Caki2 (cell line): Measurements from ENCODE around the gene UVSSA. TPM values are rescaled to one million over a fixed set of nuclear protein-coding genes. Genes with fewer than 3 reads are reported as not detected.
"Not testable (repeated sequence)": the region's sequence is repeated elsewhere in the genome, so short reads cannot be mapped to it uniquely, and the experiment has no call there.

ENCODE experiments used
- DNase-seq: peaks from one replicate; pipeline ENCODE4 v3.0.0-alpha.2; 2015; ENCODE audit warnings: low read depth
- in situ Hi-C: cut with HindIII; loops from 2 replicates; pipeline ENCODE4 v1.10.0; 2016; ENCODE audit warnings: low sequenced_read_pairs, low pct_unique_long_range_greater_than_20kb, mixed read lengths
- total RNA-seq: library from RNA; depleted of rRNA; stranded (reverse); fragments of >200 nt; shearing (Covaris generic); gene quantifications from 2 replicates; pipeline ENCODE4 v1.2.3, GENCODE V29; 2014; ENCODE audit warnings: low replicate concordance

Gene UVSSA
- total RNA-seq, 1 experiment from 2014 or later = 9.1 TPM

DNA sequence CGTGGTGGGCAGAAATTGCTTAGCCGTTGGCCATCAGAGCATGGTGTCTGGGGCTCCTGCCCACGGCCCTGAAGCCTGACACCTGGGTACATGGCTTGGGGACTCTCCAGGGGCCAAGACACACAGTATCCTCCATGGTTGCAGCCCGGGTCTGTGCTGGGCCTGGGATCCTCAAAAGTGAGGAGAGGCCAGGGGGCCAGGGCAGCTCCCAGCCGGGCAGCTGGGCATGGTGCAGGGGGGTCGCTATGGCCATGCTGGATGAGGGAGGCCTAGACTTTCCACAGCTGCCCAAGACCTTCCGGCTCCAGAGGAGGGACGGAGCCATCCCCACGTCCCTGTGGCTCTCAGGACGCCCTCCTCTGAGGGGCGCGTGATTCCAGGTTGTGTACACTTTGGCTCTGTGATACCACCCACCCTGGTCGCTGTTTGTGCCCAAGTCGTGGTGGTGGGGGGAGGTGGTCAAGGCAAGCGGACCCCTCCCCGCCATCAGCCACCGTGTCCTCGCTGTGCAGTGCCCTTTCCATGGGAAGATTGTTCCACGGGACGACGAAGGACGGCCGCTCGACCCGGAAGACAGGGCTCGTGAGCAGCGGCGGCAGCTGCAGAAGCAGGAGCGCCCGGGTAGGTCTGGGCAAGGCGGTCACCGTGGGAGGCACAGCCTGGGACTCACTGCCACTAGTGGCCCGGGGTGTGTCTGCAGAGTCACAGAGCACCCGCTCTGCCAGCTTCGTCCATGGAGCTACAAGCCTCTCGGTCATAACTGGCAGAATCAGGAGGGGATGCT lies 33.6 kb downstream of the UVSSA start:
- DNase-seq = no peak
- in situ Hi-C loops = no loop called here

DNA sequence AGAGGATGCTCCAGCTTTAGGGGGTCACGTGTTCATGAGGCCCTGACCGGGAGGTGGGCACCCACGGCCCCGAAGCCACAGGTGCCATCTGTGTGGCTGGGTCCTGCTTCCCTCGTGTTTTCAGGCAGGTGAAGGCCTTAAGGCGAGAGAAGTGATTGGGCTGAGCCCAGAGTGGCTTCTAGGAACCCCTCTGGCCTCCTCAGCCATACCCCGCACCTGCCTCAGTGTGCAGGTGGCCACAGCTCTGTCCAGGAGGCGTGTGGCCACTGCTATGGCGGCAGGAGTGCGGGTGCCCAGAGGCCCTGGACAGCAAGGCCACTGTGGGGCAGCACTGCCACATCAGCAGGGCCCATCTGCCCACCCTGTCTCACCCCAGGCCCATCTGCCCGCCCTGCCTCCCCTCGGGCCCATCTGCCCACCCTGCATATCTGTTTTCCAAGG lies 34.2 kb downstream of the UVSSA start:
- in situ Hi-C loops = no loop called here
- no peak for DNase-seq

DNA sequence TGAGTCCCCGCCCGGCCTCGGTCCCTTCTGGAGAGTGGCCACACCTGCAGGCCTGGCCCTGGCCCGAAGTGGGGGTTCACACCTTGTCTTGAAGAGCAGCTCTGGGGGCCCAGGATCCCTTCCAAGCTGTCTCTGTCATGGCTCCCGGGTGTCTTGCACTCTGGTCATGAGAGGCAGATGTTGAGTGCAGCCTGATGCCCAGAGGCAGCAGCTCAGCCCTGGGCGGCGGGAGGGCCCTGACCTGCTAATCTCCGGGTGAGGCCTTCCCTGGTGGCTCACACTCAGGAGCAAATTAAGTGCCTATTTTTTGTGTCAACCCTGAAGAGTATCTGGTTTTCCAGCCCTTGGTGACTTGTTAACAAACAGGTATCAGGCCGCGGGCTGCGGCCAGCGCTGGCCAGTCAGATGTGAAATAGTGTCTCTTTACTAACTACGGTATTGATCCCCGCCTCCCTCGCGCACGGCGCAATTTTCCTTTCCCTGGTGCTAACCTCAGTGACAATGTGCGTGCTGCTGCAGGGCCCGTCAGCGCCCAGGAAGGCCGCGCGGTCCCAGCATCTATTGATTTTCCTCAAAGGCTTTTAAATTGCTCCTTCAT lies 35.0 kb downstream of the UVSSA start:
- in situ Hi-C loops = no loop called here
- no peak for DNase-seq

DNA sequence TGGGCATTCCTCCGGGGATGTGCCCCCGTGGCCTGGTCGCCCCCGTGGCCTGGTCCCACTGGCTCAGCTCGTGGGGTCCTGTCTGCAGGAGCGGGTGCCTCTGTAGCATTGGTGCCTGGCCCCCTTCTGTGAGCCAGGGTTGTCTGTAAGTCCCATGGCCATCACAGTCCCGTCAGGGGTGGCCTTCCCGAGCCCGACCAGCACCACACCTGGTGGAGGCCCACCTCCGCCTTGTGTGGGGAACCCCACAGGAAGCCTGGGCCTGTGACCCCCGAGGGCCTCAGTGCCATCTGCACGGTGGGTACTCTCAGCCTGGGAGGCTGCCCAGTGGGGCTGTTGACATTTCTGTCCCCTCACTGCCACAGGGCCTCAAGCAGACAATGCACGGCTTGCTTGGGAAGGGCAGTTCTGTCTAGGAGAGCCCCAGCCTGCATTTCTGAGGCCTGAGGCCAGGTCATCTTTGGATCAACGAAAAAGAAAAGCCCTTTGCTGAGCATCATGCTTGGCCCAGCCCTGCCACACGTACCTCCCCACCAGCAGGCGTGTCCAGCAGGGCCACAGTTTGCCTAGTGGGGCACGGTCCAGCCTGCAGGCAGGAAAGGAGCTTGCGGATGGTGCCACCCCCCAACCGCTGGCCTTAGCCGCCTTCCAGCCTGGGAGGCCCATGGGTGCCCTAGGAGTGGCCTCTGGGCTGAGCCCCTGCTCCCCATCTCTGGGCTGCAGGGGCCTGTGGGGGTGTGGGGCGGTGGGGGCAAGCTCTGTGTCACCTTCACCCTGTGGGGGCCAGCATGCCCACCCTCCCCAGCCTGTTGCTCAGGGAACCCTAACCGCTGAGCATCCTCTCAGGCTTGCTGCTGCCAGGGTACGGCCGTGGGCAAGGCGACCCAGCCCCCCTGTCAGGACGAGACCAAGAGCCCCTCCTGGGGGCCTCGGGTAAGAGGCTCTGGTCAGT lies 36.0 kb downstream of the UVSSA start:
- DNase-seq = no peak
- in situ Hi-C loops = no loop called here

DNA sequence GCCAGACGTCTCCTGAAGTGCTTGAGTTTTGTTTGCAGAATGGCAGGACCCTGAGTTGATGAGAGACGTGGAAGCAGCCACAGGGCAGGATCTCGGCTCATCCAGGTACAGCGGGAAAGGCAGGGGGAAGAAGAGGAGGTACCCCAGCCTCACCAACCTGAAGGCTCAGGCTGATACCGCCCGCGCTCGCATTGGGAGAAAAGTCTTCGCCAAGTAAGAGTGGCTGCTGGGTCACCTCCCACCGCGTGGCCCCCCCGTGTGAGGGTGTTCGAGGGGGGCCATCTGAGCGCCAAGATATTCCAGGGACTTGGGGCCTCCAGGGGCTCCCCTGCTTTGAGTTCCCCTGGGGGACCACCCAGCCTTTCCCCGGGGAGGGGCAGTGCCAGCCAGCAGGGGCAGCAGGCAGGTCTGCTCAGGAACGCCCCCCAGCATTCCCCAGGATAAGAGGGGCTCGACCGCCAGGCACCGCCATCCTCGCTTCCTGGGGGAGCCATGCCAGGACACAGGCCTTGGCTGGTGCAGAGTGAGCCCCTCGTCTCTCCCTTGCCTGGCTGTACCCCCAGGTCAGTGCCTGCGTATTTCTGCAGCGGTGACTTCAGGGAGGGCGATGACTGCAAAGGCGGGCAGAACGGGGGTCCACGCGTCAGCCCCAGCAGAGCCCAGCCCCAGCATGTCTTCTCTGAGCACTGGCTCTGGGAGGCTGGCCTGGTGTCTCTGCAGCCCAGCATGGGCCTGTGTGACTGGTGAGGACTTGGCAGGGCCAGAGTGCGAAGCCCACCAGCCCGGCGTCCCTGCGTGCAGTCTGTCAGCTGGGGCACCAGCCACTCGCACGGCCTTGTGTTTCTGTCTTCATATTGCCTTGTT lies 37.0 kb downstream of the UVSSA start:
- in situ Hi-C loops = no loop called here
- no peak for DNase-seq

DNA sequence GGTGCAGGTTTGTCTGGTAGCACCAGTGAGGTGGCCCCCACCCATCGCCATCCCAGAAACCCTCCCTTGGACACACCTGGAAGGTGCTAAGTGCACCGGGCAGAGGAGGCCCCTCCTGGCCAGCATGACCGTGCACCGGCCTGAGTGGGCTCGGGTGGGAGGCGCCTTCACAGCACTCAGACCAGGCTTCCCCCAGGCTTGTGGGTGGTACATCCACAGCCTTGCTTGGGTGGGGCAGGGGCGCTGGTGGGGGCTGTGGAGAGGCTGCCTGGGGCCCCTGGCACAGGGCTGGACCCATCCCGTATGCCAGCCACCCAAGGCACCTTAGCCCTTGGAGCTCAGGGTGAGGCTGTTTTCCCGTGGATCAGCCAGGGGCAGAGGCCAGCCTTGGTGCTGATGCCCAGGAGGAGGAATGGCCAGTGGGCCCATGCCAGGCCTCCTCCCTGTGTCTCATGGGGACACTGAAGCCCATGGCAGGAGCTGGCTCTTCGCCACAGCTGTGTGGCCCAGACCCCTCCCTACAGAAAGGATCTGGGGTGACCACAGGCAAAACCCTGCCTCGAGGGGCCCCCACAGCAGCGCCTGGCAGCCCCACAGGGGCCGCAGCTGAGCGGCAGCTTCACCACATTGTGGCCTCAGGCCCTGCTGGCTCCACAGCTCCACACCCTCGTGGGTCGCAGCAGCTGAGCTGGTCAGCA lies 37.8 kb downstream of the UVSSA start:
- DNase-seq = no peak
- in situ Hi-C loops = no loop called here

DNA sequence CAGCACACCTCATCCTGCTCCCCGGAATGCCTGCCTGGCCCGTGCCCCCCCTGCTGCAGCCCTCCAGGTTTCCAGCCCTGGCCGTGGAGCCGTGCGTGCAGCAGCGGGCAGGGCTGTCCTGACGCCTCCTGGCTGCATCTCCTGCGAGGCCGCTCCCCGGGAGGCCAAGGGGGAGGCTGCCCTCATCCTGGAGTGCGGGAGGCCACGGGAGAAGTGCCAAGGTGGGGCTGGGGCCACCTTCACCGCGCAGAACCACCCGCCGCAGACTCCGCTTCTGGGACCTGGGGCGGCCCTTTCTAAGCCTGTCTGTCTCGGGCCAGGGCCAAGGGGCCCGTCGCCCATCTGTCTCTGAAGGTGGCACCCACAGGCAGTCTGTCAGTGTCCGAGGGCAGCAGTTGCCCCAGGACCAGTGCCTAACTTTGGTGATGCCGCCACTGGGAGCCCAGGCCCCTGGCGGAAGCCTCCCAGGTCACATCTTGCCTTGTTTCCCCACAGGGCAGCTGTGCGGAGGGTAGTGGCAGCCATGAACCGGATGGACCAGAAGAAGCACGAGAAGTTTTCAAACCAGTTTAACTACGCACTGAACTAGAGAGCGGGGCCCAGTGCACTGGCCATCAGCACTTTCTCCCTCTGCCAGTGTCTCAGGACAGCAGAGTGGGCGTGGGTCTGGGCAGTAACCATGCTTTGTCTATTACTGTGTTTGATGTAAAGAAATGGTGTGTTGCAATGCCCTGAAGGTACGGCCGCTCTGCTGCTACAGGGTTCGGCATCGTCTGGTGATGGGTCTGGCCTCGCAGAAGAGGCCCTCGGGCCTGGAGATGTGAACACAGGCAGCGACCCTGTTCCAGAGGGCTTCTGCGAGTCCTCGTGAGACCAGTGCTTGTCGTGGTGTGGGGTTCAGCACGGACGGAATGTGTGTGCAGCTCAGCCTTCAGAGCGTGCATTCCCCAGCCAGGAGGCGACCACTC lies 38.6 kb downstream of the UVSSA start:
- in situ Hi-C loops = no loop called here
- no peak for DNase-seq

DNA sequence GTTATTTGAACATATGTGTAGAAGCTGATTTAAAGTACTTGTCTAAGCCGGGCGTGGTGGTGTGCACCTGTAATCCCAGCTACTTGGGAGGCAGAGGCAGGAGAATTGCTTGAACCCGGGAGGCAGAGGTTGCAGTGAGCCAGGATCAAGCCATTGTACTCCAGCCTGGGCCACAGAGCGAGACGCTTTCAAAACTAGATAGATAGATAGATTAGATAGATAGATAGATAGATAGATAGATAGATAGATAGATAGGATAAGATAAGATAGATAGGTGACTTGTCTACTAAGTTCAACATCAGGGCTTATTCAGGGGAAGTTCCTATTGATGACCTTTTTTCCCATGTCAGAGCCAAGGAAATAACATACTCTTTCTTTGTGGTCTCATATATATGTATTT lies 46.4 kb downstream of the UVSSA start:
- DNase-seq, in situ Hi-C loops: not testable (repeated sequence)

DNA sequence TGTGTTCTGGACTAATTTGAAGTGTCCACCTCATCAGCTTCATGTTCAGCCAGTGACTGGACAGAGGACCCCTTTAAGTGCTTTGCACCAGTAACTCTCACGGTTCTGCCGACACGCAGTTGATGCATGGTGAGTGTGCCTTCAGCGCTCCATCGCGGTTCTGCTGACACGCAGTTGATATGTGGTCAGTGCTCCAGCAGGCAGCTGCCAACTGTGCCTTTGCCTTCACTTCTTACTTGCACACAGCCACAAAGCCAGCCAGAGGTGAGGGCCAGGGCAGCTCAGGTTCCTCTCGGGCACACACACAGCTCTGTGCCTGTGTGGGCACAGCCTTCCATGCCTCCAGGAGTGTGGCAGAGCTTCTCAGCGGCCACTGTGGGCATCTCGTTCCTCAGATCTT lies 46.9 kb downstream of the UVSSA start:
- in situ Hi-C loops = no loop called here
- DNase-seq = no peak

DNA sequence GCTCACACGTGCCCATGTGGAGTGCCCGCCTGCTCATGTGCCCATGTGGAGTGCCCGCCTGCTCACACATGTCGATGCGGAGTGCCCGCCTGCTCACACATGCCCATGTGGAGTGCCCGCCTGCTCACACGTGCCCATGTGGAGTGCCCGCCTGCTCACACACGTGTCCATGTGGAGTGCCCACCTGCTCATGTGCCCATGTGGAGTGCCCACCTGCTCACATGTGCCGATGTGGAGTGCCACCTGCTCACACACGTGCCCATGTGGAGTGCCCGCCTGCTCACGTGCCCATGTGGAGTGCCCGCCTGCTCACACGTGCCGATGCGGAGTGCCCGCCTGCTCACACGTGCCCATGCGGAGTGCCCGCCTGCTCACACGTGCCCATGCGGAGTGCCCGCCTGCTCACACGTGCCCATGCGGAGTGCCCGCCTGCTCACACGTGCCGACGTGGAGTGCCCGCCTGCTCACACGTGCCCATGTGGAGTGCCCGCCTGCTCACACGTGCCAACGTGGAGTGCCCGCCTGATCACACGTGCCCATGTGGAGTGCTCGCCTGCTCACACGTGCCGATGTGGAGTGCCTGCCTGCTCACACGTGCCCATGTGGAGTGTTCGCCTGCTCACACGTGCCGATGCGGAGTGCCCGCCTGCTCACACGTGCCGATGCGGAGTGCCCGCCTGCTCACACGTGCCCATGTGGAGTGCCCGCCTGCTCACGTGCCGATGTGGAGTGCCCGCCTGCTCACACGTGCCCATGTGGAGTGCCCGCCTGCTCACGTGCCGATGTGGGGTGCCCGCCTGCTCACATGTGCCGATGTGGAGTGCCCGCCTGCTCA lies 47.8 kb downstream of the UVSSA start:
- DNase-seq, in situ Hi-C loops: not testable (repeated sequence)

DNA sequence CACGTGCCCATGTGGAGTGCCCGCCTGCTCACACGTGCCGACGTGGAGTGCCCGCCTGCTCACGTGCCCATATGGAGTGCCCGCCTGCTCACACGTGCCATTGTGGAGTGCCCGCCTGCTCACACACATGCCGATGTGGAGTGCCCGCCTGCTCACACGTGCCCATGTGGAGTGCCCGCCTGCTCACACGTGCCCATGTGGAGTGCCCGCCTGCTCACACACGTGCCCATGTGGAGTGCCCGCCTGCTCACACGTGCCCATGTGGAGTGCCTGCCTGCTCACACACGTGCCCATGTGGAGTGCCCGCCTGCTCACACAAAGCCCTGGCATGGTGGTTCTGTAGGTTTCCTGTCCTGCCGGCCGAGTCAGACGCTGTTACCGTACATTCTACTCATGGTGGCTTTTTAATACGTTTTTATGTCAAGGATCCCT lies 48.4 kb downstream of the UVSSA start:
- DNase-seq, in situ Hi-C loops: not testable (repeated sequence)

DNA sequence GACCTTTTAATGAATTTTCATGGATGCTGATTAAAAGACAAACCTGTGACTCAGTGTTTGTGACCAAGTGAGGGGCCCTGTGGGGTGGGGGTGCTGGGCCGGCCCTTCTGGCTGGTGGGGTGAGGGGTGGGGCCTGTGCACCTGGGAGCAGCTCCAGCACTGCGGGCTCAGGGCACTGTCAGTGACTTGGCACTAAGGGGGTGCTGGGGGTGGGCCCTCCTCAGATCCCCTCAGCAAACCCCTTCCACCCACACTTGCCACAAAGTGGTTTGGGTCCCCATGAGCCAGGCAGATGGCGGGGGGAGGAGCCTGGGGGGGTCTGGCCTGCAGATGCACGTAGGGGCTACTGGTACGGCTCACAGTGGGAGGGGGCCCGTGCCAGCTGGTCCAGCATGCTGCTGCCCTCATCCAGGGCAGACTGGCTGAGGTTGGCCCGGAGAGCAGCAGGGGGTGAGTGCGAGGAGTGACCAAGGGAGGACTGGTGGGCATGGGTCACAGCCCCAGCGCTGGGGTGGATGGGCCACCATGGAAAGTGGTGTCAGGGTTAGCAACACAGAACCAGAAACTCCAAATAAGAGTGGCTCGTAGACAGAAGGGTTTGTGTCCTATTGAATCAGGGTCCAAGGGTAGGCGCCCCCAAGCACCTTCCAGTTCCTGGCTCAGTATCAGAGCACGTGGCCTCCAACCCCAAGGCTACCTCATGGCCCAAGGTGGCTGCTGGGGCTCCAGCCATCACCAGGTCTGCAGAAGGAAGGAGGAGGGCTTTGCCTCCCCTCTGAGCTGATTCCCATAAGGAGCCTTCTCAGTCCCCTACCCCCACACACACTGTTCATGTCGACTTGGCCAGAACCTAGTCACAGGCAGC lies 49.2 kb downstream of the UVSSA start:
- DNase-seq = no peak
- in situ Hi-C loops = no loop called here

DNA sequence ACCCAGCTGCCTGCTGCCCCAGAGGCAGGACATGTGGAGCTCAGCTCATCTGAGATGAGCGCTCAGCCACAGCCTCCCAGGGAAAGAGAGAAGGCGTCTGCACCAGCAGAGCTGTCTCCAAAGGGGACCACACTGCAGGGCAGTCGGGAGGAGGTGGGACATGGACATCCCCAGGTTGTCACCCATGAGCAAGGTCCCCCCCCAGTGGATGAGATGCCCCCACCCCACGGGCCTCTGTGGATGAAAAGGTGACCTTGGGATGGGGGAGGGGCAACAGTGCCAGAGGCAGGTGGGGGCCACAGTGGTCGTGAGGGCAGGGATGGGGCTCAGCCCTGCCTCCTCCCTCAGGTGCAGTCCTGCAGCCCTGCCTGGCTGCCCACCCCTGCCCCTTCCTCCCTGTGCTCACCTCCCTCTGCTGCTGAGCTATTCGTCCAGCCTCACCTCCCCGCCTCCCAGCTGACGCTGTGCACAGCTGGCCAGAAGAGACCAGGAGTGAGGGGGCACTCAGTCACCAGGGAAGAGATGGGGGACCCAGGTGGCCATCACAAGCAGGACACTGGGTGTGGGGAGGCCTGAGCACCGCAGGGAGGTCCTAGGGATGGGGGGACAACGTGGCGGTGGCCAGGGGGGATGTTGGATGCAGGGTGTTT lies 49.9 kb downstream of the UVSSA start:
- DNase-seq = no peak
- in situ Hi-C loops = no loop called here
